Neural progenitor cell (in vitro differentiated cells): Measurements from ENCODE around the gene FBLIM1.

Experiments used
- EZH2 ChIP-seq: fragments of 200-600 bp; sonication (generic); IDR thresholded peaks from 2 replicates; pipeline ENCODE4 v1.6.1; 2017; ENCODE audit warnings: antibody characterized with exemption, mild to moderate bottlenecking, moderate library complexity
- EZH2phosphoT487 ChIP-seq: fragments of 200-600 bp; sonication (generic); IDR thresholded peaks from 2 replicates; pipeline ENCODE4 v1.6.1; 2017; ENCODE audit warnings: antibody characterized with exemption
- TF ChIP-seq, protein P1 (sequence below): fragments of 200-600 bp; sonication (generic); IDR thresholded peaks from 2 replicates; pipeline ENCODE4 v1.5.1; 2017; ENCODE audit warnings: antibody characterized with exemption, mild to moderate bottlenecking

DNA sequence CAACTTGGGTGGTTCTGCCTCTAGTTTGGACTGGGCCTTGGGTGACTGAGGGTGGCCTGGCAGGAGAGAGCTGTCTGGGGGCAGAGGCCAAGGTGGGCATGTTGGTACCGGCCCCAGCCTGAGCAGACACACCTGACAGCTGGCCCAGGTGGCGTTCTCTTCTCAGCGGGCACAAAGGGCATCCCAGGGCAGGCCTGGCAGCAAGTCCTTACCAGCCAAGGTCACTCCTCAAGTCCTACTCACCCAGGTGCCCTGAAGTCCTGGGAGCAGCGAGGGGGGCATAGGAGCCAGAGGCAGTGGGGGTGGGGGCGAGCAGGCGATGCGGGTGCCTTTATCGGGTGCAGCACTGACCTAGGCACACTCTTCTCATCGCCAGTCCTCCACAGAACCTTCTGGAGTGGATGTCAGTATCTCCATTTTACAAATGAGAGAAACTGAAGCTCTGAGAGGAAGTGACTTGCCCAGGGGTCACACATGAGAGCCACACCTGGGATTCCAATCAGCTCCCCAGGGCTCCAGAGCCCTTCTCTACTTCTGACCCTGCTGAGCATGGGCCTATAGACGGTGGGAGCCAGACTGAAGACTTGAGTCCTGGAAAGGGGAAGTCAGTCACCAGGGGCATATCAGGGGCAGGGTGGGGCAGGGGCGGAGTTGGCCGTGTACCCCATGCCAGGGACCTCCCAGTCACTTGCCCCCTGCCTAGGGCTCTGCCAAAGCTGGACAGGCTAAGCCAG lies 23.1 kb upstream of the FBLIM1 start:
- TF ChIP-seq, protein P1, sequence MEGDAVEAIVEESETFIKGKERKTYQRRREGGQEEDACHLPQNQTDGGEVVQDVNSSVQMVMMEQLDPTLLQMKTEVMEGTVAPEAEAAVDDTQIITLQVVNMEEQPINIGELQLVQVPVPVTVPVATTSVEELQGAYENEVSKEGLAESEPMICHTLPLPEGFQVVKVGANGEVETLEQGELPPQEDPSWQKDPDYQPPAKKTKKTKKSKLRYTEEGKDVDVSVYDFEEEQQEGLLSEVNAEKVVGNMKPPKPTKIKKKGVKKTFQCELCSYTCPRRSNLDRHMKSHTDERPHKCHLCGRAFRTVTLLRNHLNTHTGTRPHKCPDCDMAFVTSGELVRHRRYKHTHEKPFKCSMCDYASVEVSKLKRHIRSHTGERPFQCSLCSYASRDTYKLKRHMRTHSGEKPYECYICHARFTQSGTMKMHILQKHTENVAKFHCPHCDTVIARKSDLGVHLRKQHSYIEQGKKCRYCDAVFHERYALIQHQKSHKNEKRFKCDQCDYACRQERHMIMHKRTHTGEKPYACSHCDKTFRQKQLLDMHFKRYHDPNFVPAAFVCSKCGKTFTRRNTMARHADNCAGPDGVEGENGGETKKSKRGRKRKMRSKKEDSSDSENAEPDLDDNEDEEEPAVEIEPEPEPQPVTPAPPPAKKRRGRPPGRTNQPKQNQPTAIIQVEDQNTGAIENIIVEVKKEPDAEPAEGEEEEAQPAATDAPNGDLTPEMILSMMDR: no peak
- TF ChIP-seq EZH2phosphoT487: no peak
- no peak for TF ChIP-seq EZH2
